BE2C (cell line): ENCODE data around the gene PDGFRA.
"Not testable (repeated sequence)": the region's sequence is repeated elsewhere in the genome, so short reads cannot be mapped to it uniquely, and the experiment has no call there.

Source experiments
- DNase-seq: peaks from one replicate; pipeline ENCODE4 v3.0.0-alpha.2; 2020
- H3K27me3 ChIP-seq: fragments of 250-450 bp; sonication (Bioruptor Pico); 2 replicates; pipeline ENCODE4 v1.5.1; 2020; ENCODE audit warnings: mild to moderate bottlenecking
- H3K36me3 ChIP-seq: fragments of 250-450 bp; sonication (Bioruptor Pico); 2 replicates; pipeline ENCODE4 v1.5.1; 2020; ENCODE audit warnings: mild to moderate bottlenecking
- H3K4me1 ChIP-seq: fragments of 250-450 bp; sonication (Bioruptor Pico); 2 replicates; pipeline ENCODE4 v1.5.1; 2020
- H3K4me3 ChIP-seq: 2 replicates; pipeline ENCODE4 v1.5.1; 2011; ENCODE audit warnings: low read depth, low read length
- H3K9me3 ChIP-seq: fragments of 250-450 bp; sonication (Bioruptor Pico); 2 replicates; pipeline ENCODE4 v1.5.1; 2020
- CTCF ChIP-seq: IDR thresholded peaks from 2 replicates; pipeline ENCODE4 v1.5.1; 2012; ENCODE audit warnings: mild to moderate bottlenecking, low read depth, low read length

PDGFRA gene

GRCh38 chr4:54337009-54337408, 107.9 kb downstream of the PDGFRA start:
- H3K27me3 ChIP-seq = no peaks in the 10 kb centered on the region; the same call in none of the 2 replicates
- H3K9me3 ChIP-seq = no peaks in the 10 kb centered on the region
- H3K36me3 ChIP-seq = no peaks in the 10 kb centered on the region

GRCh38 chr4:54342067-54342466, 113.0 kb downstream of the PDGFRA start:
- not testable (repeated sequence) for DNase-seq, H3K4me1 ChIP-seq, H3K27me3 ChIP-seq, H3K9me3 ChIP-seq, H3K36me3 ChIP-seq, H3K4me3 ChIP-seq

More at GRCh38 chr4:54337009-54337408, 107.9 kb downstream of the PDGFRA start:
- TF ChIP-seq CTCF = no peak
- Histone ChIP-seq H3K4me1 (no peaks in the 10 kb centered on the region), H3K4me3 (no peak overlapping the region)
- no peak for DNase-seq
